Skeletal muscle satellite cell (primary cell): ENCODE data around the gene GRK5.

Experiments
- H3K27me3 ChIP-seq: 2 replicates; pipeline ENCODE4 v1.7.0; 2013; ENCODE audit warnings: low read length; ENCODE audit not compliant: control insufficient read depth, insufficient read depth
- H3K36me3 ChIP-seq: 2 replicates; pipeline ENCODE4 v1.7.0; 2013; ENCODE audit warnings: mild to moderate bottlenecking, control low read depth, low read length; ENCODE audit not compliant: insufficient read depth
- H3K4me1 ChIP-seq: 2 replicates; pipeline ENCODE4 v1.7.0; 2013; ENCODE audit warnings: low read length; ENCODE audit not compliant: control insufficient read depth, insufficient read depth
- H3K4me2 ChIP-seq: 2 replicates; pipeline ENCODE4 v1.7.0; 2013; ENCODE audit warnings: mild to moderate bottlenecking, low read length
- H3K4me3 ChIP-seq: 2 replicates; pipeline ENCODE4 v1.7.0; 2013; ENCODE audit warnings: low read length
- H3K9ac ChIP-seq: 2 replicates; pipeline ENCODE4 v1.7.0; 2013; ENCODE audit warnings: mild to moderate bottlenecking, low read depth, low read length, moderate library complexity
- H3K9me3 ChIP-seq: replicated peaks from 2 replicates; pipeline ENCODE4 v1.7.0; 2013; ENCODE audit warnings: mild to moderate bottlenecking, control low read depth, low read length

Gene GRK5

DNA sequence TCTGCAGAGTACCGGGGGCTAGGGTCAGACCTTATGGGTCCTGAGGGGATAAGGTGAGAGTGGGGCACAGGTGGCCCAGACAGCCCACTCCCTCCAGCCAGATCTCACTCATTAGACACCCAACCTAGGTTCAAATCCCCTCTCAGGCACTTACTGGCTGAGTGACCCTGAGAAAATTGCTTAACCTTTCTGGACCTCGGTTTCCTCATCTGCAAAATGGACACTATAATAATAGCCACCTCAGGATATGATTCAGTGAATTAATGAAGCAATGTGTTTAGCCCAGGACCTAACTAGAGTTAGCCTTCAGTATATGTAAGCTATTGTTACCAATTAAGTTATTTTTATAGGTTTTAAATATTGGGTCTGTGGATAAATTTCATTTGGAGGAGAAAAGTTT, 212.6 kb downstream of the GRK5 start:
- Histone ChIP-seq H3K4me1 (peaks cover 13% of the 10 kb centered on the region), H3K36me3 (no peaks in the 10 kb centered on the region)

DNA sequence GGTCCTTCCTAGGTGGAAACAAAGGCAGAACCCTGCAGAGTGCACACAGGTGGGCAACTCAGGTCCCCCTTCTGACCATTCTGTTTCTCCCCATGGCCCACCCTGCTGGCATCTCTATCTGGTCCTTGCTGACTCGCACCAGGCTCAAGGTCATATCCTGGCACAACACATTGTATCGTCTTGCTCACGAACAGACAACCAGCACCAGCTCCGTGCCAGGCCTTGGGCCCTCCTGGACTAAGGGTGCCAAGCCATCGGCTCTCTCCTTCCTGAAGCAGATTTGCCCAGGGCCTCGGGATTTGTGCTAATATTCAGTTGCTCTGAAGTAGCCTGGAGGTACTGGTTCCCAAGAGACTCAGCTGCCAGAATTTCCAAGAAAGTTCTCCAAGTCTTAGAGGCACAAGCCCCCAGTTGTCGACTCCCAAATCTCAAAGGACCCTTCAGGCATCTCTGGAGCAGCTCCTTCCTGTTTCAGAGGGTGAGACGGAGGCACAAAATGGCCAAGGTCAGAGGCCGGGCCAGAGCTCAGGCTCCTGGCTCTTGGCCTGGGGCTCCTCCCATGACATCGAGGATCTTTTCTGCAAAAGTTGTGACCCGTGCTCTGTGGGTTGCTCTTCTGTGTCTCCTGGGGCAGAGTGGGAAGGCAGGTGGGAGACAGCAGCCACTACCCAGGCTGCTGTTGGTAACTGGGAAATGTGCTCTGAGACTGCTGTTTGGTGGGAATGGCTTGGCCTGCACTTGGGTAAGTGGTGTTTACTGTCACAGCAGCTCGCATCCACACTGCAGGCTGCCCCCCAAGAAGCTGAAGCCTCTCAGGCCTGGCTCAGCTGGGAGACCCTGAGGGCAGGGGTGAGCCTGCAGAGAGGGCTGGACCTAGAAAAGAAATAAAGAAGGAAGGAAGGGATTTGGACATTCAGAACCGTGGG, 213.8 kb downstream of the GRK5 start:
- no peak overlapping the region for H3K4me2 ChIP-seq
- H3K9ac ChIP-seq = no peak overlapping the region
- no peaks in the 10 kb centered on the region for H3K36me3 ChIP-seq
- no peaks in the 10 kb centered on the region for H3K9me3 ChIP-seq
- peaks cover 13% of the 10 kb centered on the region for H3K4me1 ChIP-seq
- no peak overlapping the region for H3K4me3 ChIP-seq
- peaks cover 5% of the 10 kb centered on the region for H3K27me3 ChIP-seq

More for the DNA sequence above, 212.6 kb downstream of the GRK5 start:
- H3K9me3 ChIP-seq = no peaks in the 10 kb centered on the region
- no peak overlapping the region for H3K4me3 ChIP-seq
- H3K27me3 ChIP-seq = peaks cover 7% of the 10 kb centered on the region
- H3K4me2 ChIP-seq = no peak overlapping the region
- H3K9ac ChIP-seq = no peak overlapping the region

DNA sequence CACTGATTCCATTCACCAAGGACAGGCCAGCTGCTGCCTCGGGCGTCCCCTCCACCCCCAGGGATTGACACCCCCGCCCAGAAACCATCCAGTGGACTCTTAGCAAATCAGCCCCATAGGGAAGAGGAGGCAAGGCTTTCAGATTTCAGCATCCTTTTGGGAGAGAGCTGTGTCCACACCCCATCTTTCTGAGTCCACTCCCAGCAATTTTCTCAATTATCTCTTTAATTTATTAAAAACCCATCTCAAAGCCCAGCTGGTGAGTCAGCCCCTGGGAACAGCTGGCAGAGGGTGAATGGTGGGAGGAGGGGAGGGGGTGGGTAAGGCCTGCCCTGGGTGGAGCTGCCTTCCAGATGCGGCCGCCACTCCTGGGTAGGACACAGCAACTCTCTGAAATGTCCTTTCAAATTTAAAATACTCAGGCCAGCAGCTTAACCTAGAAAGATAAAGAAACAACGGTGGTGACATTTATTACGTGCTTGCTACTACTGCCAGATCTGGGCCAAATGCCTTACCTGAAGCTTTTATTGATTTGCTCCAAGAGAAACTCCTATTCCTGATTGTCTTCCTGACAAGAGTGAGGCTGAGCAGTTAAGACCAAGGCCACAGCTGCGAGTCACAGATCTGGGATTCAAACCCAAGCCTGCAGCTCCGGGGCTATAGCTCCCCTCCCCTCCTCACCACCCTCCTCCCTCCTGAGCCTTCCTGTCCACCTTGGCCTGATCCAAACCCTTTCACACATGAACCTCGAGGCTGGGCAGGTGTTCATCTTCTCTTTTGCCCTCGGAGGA, 214.7 kb downstream of the GRK5 start:
- Histone ChIP-seq H3K4me3 (no peak overlapping the region), H3K9me3 (no peaks in the 10 kb centered on the region), H3K4me1 (peaks cover 13% of the 10 kb centered on the region), H3K4me2 (peak overlapping the region; percentile 35), H3K27me3 (peaks cover 3% of the 10 kb centered on the region), H3K36me3 (no peaks in the 10 kb centered on the region), H3K9ac (no peak overlapping the region)

DNA sequence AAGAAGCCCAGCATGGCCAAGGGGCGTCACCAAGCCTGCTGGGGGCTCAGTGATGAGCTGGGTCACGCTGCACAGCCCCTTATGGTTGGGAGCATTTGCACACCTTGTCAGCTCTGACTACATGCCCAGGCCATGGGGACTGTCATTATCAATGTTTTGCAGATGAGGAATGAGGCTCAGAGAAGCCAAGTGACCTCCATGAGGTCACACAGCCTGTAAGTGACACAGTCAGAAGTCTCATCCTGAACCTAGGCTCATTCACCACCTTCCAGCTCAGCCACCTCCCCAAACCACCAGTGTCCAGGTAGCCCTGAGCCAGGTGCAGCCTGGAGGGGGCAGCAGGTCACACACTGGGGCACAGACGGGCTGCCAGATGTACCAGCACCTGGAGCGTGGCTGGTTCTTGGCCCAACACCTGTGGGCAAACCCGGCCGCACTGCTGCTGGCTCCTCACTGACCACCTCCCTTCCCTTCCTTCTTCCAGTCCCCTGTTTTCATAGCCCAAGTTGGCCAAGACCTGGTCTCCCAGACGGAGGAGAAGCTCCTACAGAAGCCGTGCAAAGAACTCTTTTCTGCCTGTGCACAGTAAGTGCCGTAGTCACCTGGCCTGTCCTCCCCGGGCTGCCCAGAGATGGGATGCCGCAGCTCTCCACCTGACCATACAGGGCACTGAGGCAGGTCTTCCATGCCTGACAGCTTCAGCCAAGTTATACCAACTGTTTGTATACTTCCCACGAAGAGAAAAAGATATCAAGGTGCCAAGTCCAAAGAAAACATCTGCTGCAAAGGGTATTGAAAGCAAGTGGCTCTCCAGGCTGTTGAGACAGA, 215.5 kb downstream of the GRK5 start:
- Histone ChIP-seq H3K9me3 (no peaks in the 10 kb centered on the region), H3K4me3 (no peak overlapping the region), H3K36me3 (no peaks in the 10 kb centered on the region)

DNA sequence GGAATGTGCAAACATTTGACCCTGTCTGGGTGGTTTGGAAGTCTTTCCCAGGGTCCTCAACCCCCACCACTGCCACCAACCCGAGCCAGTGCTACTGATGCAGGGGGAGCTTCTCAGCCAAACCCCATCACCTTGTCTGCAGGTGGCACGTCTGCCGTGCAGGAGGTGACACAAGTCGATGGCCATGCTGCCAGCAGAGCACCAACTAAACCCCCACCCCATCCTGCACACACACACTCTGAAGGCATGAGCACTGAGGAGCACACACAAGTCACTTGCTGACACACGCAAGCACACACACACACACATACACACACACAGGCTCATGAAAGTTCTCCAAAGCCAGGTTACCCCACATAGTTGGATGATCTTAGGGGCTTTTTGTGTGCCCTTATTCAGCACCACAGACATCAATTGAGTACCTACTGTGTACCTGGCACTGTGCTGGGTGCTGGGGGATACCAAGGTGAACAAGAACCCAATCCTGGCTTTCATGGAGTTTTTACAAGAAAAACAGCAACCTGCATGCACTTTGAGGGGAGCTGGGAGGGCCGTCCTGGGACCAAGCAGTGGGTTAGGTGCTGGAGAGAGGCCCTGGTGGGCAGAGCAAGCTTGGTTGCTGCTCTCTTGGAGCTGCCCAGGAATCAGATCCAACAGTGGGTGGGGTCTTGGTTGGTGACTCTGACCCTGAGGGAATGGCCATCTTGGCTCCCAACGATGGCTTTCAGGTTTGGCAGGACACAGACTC, 216.3 kb downstream of the GRK5 start:
- no peak overlapping the region for H3K4me3 ChIP-seq
- H3K4me2 ChIP-seq = no peak overlapping the region
- no peaks in the 10 kb centered on the region for H3K36me3 ChIP-seq
- H3K9ac ChIP-seq = no peak overlapping the region
- no peaks in the 10 kb centered on the region for H3K9me3 ChIP-seq
- peaks cover 3% of the 10 kb centered on the region for H3K27me3 ChIP-seq
- H3K4me1 ChIP-seq = peaks cover 13% of the 10 kb centered on the region

More for the DNA sequence above, 215.5 kb downstream of the GRK5 start:
- peaks cover 3% of the 10 kb centered on the region for H3K27me3 ChIP-seq
- no peak overlapping the region for H3K9ac ChIP-seq
- H3K4me1 ChIP-seq = peaks cover 13% of the 10 kb centered on the region
- no peak overlapping the region for H3K4me2 ChIP-seq

DNA sequence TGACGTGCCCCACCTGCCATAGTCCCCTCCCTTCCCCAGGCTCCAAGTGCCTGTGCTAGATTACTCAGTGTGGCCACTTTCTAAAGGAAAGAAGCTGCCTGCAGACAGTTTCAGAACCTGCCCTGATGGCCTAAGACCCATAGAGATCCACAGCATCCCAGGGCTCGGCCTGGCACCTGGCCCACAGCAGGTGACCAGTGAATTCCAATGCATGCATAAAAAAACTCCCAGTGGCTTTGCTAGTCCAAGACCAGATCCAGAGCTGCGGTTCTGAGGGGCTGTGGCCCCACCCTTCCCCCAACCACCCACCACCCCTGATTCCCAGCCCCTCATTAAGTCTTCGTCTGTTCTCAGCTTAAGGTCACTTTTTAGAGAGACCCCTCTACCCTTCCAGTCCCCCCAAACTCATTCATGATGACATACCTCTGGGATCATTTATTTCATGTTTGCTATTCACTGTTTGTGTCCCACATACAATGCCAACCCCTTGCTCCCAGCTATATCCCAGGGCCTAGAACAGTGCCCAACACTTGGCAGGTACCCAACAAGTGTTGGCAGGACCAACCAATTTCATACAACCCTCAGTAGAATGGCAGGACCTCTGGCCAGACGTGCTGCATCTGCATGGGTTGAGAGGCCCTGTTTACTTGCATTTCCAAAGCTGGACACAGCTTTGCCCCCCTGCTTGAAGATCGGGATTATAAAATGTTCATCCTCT, 217.0 kb downstream of the GRK5 start:
- no peak overlapping the region for H3K9ac ChIP-seq
- no peak overlapping the region for H3K4me3 ChIP-seq
- H3K27me3 ChIP-seq = peaks cover 3% of the 10 kb centered on the region
- peaks cover 13% of the 10 kb centered on the region for H3K4me1 ChIP-seq
- no peaks in the 10 kb centered on the region for H3K9me3 ChIP-seq
- no peak overlapping the region for H3K4me2 ChIP-seq
- H3K36me3 ChIP-seq = no peaks in the 10 kb centered on the region

DNA sequence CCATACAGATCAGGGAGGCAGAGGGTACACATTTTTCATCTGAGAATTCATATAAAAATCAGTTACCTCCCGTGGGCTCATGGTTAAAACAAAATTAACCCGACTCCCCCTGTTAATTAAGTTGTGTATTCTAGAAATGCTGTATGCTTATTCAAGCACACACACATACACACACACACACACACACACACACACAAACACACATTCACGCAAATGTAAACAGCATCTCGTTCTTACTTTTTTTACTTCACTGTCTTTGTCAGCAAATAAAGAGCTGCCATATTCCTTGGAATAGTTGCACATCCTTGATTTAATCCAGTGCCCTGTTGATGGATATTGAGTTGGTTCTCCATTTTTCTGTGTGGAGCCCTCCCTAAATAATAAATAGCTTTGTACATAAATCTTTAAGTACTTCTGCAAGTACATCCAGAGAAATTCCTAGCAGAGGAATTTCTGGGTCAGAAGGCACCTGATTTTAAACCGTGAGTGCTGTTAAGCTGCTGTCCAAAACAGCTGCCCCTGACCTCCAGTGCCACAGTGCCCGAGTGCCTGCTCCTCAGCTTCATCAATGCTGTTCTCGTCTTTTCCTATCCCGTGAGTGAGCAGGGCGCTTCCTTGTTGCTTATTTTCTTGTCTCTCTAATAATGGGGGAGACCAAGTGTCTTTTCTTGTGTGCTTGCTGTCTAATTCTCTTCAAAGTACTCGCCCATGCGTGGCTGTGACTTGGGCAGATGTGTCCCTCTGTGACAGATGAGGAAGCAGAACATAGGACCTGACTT, 217.9 kb downstream of the GRK5 start:
- H3K4me3 ChIP-seq = no peak overlapping the region
- H3K4me1 ChIP-seq = peaks cover 13% of the 10 kb centered on the region
- H3K9me3 ChIP-seq = no peaks in the 10 kb centered on the region
- peaks cover 3% of the 10 kb centered on the region for H3K27me3 ChIP-seq
- H3K9ac ChIP-seq = no peak overlapping the region
- H3K4me2 ChIP-seq = no peak overlapping the region
- no peaks in the 10 kb centered on the region for H3K36me3 ChIP-seq

DNA sequence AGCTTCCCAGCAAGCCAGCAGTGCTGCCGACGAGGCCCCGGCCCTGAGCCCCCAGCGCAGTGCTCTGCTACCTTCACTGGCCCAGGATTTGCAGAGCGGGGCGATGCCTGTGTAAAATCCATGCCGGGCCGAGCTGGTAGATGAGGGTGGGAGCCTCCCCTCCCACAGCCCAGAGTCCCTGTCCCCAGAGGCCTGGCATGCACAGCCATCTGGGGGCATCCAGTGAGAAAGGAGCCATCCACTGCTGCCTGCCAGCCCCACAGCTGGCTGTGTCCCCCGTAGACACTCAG, 218.5 kb downstream of the GRK5 start:
- H3K4me1 ChIP-seq = peaks cover 13% of the 10 kb centered on the region
- no peak overlapping the region for H3K9ac ChIP-seq
- H3K4me2 ChIP-seq = no peak overlapping the region
- no peak overlapping the region for H3K4me3 ChIP-seq
- H3K9me3 ChIP-seq = no peaks in the 10 kb centered on the region
- H3K27me3 ChIP-seq = peaks cover 3% of the 10 kb centered on the region
- no peaks in the 10 kb centered on the region for H3K36me3 ChIP-seq

DNA sequence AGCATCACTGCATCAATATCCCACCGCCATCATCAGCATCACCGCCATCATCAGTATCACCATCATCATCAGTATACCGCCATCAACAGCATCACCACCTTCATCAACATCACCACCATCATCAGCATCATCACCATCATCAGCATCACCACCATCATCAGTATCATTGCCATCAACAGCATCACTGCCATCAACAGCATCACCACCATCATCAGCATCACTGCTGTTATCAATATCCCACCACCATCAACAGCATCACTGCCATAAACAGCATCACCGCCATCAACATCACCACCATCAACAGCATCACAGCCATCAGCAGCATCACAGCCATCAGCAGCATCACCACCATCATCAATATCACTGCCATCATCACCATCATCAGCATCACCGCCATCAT, 219.3 kb downstream of the GRK5 start:
- Histone ChIP-seq H3K4me2 (no peak overlapping the region), H3K27me3 (peaks cover 3% of the 10 kb centered on the region), H3K9ac (no peak overlapping the region), H3K9me3 (no peaks in the 10 kb centered on the region), H3K36me3 (no peaks in the 10 kb centered on the region), H3K4me3 (no peak overlapping the region), H3K4me1 (peaks cover 8% of the 10 kb centered on the region)
